Mesenchymal stem cell (in vitro differentiated cells and primary cell): ENCODE results near the gene POLA1.

Experiments used
- DNase-seq: peaks from one replicate; pipeline ENCODE4 v3.0.0-alpha.2; 2013
- H2AFZ ChIP-seq: one replicate; pipeline ENCODE4 v1.6.1; 2013; ENCODE audit warnings: low read depth, mild to moderate bottlenecking, control low read depth, inconsistent platforms, low read length, moderate library complexity
- H2AK5ac ChIP-seq: 2 replicates; pipeline ENCODE4 v1.6.1; 2013; ENCODE audit warnings: low read length, moderate library complexity, mild to moderate bottlenecking, inconsistent platforms; ENCODE audit not compliant: severe bottlenecking
- H2BK120ac ChIP-seq: one replicate; pipeline ENCODE4 v1.6.1; 2013; ENCODE audit warnings: low read depth, mild to moderate bottlenecking, inconsistent platforms, low read length, moderate library complexity
- H2BK12ac ChIP-seq, 2 experiments: one replicate each; pipeline ENCODE4 v1.6.1; 2013; ENCODE audit warnings: inconsistent platforms in 2 of 2, low read length in 2 of 2, mild to moderate bottlenecking in 2 of 2, moderate library complexity in 2 of 2, control low read depth in 1 of 2
- H2BK15ac ChIP-seq: one replicate; pipeline ENCODE4 v1.6.1; 2013; ENCODE audit warnings: mild to moderate bottlenecking, low read depth, inconsistent platforms; ENCODE audit not compliant: poor library complexity, severe bottlenecking
- H2BK5ac ChIP-seq: 2 replicates; pipeline ENCODE4 v1.6.1; 2013; ENCODE audit warnings: low read depth, mild to moderate bottlenecking, low read length, control low read depth, inconsistent platforms; ENCODE audit not compliant: poor library complexity, severe bottlenecking
- H3K14ac ChIP-seq, 2 experiments: one replicate each; pipeline ENCODE4 v1.6.1; 2013; ENCODE audit warnings: inconsistent platforms in 2 of 2, low read length in 2 of 2, control low read depth in 1 of 2, mild to moderate bottlenecking in 1 of 2, moderate library complexity in 1 of 2
- H3K18ac ChIP-seq, 2 experiments: one replicate each; pipeline ENCODE4 v1.6.1; 2013; ENCODE audit warnings: inconsistent platforms in 2 of 2, low read length in 2 of 2, control low read depth in 1 of 2, low read depth in 1 of 2, mild to moderate bottlenecking in 1 of 2
- H3K23ac ChIP-seq, 2 experiments: one replicate each; pipeline ENCODE4 v1.6.1; 2013; ENCODE audit warnings: inconsistent platforms in 2 of 2, low read length in 2 of 2, mild to moderate bottlenecking in 2 of 2, moderate library complexity in 2 of 2, control low read depth in 1 of 2
- H3K27ac ChIP-seq: 2 replicates; pipeline ENCODE4 v1.5.1; 2013; ENCODE audit warnings: mild to moderate bottlenecking, moderate library complexity, low read length, control low read depth, inconsistent platforms; ENCODE audit not compliant: poor library complexity, severe bottlenecking
- H3K27me3 ChIP-seq, 2 experiments: 2 replicates each; pipeline versions ENCODE4 v1.6.1 to v1.7.0; 2013; ENCODE audit warnings: low read length in 2 of 2, mild to moderate bottlenecking in 2 of 2, moderate library complexity in 2 of 2, control low read depth in 1 of 2, inconsistent platforms in 1 of 2; ENCODE audit not compliant: control insufficient read depth in 1 of 2, insufficient read depth in 1 of 2
- H3K36me3 ChIP-seq, 2 experiments: 2 replicates each; pipeline versions ENCODE4 v1.6.1 to v1.7.0; 2013; ENCODE audit warnings: low read length in 2 of 2, control low read depth in 1 of 2, inconsistent platforms in 1 of 2, low read depth in 1 of 2, mild to moderate bottlenecking in 1 of 2; ENCODE audit not compliant: insufficient read depth in 2 of 2, control insufficient read depth in 1 of 2
- H3K4ac ChIP-seq, 2 experiments: one replicate each; pipeline ENCODE4 v1.6.1; 2013; ENCODE audit warnings: inconsistent platforms in 2 of 2, low read length in 2 of 2, mild to moderate bottlenecking in 2 of 2, moderate library complexity in 2 of 2, control low read depth in 1 of 2, low read depth in 1 of 2
- H3K4me1 ChIP-seq: 2 replicates; pipeline ENCODE4 v1.6.1; 2013; ENCODE audit warnings: low read depth, low read length, control low read depth; ENCODE audit not compliant: control insufficient read depth, insufficient read depth
- H3K4me2 ChIP-seq: 2 replicates; pipeline ENCODE4 v1.6.1; 2013; ENCODE audit warnings: low read length, mild to moderate bottlenecking, inconsistent platforms; ENCODE audit not compliant: poor library complexity, severe bottlenecking
- H3K4me3 ChIP-seq, 2 experiments: 2 replicates each; pipeline versions ENCODE4 v1.5.1 to v1.7.0; 2013; ENCODE audit warnings: low read length in 2 of 2, mild to moderate bottlenecking in 2 of 2, control low read depth in 1 of 2, low read depth in 1 of 2; ENCODE audit not compliant: insufficient read depth in 1 of 2
- H3K79me1 ChIP-seq: replicated peaks from 2 replicates; pipeline ENCODE4 v1.6.1; 2013; ENCODE audit warnings: mild to moderate bottlenecking, control low read depth, low read length, inconsistent platforms; ENCODE audit not compliant: poor library complexity, severe bottlenecking
- H3K9ac ChIP-seq: 2 replicates; pipeline ENCODE4 v1.7.0; 2013; ENCODE audit warnings: mild to moderate bottlenecking, low read length, moderate library complexity
- H3K9me3 ChIP-seq: 2 replicates; pipeline ENCODE4 v1.7.0; 2013; ENCODE audit warnings: mild to moderate bottlenecking, low read length; ENCODE audit not compliant: control insufficient read depth
- H4K8ac ChIP-seq: one replicate; pipeline ENCODE4 v1.6.1; 2013; ENCODE audit warnings: inconsistent platforms, mild to moderate bottlenecking, low read length, moderate library complexity
- H4K91ac ChIP-seq: one replicate; pipeline ENCODE4 v1.6.1; 2013; ENCODE audit warnings: mild to moderate bottlenecking, low read length, inconsistent platforms
- WGBS: methylation state at CpG from one replicate; pipeline ENCODE4 v1.1.7; 2013; ENCODE audit warnings: mixed read lengths; 5-methylcytosine and 5-hydroxymethylcytosine counted together

The POLA1 gene

GRCh38 chrX:25020905-25021449 is 327.3 kb downstream of the POLA1 start:
- Histone ChIP-seq H3K79me1 (no peaks in the 10 kb centered on the region), H3K4me3 (no peak overlapping the region), H2BK12ac (no peak overlapping the region), H3K18ac (no peak overlapping the region), H3K4me2 (peak overlapping the region; percentile 45), H4K8ac (no peak overlapping the region), H2AK5ac (no peak overlapping the region), H3K4me1 (peaks cover 12% of the 10 kb centered on the region), H3K4ac (no peak overlapping the region), H2BK5ac (no peak overlapping the region), H3K9me3 (peaks cover 4% of the 10 kb centered on the region), H4K91ac (no peak overlapping the region), H3K23ac (no peak overlapping the region), H2BK15ac (no peak overlapping the region), H3K27me3 (peaks cover 76 to 96% of the 10 kb centered on the region in 2 experiments), H3K27ac (no peak overlapping the region), H2BK120ac (no peak overlapping the region), H3K14ac (no peak overlapping the region), H3K36me3 (no peaks in the 10 kb centered on the region), H2AFZ (no peak overlapping the region), H3K9ac (no peak overlapping the region)
- no peak for DNase-seq
- WGBS, result 0% methylated on average over 10 of the region's 35 CpGs

DNA sequence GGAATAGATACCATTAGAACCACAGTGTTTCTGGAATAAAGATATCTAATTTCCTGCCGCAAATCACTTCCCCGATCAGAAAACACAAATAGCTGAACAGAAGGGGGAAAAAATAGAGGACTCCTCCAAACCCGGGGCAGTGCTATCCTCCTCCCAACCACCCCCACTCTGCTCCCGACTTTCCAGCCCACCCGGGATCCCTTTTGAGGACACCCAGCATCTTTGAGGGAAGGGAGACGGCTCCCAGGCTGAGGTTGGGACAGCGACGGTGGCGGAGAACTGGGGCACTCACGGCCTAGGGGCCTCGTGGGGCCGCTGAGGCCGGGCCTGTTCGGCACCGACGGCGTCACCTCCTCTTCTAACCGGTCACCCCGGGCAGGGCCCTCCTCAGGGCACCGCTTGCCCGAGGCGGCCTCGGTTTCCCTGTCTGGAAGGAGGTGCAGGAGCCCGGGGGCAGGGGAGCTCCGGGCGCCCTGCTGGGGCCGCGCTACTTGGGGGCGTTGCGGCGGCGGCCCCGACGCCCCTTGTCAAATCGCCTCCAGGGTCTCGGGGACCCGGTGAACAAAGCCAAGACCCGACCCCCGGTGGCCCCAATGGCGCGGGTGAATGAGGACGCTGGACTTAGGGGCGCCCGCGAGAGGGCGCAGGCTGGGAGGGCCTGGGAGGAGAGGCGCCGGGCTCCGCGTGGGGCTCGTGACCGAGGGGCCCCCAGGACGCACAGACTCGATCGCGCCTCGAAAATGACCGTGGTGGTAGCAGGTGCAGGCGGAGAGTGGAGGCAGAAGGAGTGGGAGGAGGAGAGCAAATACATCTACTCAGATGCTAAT is 329.0 kb downstream of the POLA1 start:
- Histone ChIP-seq H3K79me1 (no peaks in the 10 kb centered on the region), H2AK5ac (no peak overlapping the region), H2BK120ac (no peak overlapping the region), H3K18ac (no peak overlapping the region), H3K9me3 (no peaks in the 10 kb centered on the region), H3K4me1 (peaks cover 11% of the 10 kb centered on the region), H3K36me3 (no peaks in the 10 kb centered on the region), H2AFZ (no peak overlapping the region), H3K9ac (no peak overlapping the region), H3K23ac (no peak overlapping the region), H3K27ac (no peak overlapping the region), H3K4ac (no peak overlapping the region), H2BK5ac (no peak overlapping the region), H3K14ac (no peak overlapping the region), H2BK12ac (no peak overlapping the region), H3K27me3 (peaks cover 58 to 92% of the 10 kb centered on the region in 2 experiments), H4K8ac (no peak overlapping the region), H4K91ac (no peak overlapping the region), H2BK15ac (no peak overlapping the region), H3K4me3 (no peak overlapping the region), H3K4me2 (peak overlapping the region; percentile 29)
- 3% methylated on average over 40 of the region's 59 CpGs for WGBS
- DNase-seq, result no peak

DNA sequence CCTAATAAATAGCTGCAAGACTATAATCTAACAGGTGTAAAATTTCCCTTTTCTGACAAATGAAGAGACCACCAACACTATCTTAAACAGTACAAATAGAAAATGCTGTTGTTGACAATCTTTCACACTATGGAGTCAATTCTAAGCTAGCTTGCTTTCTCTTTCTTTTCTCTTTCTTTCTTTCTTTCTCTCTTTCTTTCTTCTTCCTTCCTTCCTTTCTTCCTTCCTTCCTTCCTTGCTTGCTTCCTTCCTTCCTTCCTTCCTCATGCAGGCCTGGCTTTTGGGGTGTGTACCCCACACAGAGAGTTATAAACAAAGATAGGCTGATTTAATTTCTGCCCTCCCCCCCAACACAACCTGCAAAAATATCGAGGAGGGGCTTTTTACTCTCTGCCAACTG is 330.2 kb downstream of the POLA1 start:
- H2BK5ac ChIP-seq, result no peak overlapping the region
- no peaks in the 10 kb centered on the region for H3K9me3 ChIP-seq
- no peak overlapping the region for H3K4ac ChIP-seq
- H3K4me2 ChIP-seq, result no peak overlapping the region
- WGBS, result no CpG with 5 or more reads among the region's 1 CpG
- no peak overlapping the region for H2BK120ac ChIP-seq
- no peak overlapping the region for H3K18ac ChIP-seq
- DNase-seq, result no peak
- no peak overlapping the region for H3K23ac ChIP-seq
- H2AFZ ChIP-seq, result no peak overlapping the region
- H3K4me1 ChIP-seq, result peaks cover 10% of the 10 kb centered on the region
- H3K14ac ChIP-seq, result no peak overlapping the region
- no peak overlapping the region for H3K27ac ChIP-seq
- H2AK5ac ChIP-seq, result no peak overlapping the region
- H4K91ac ChIP-seq, result no peak overlapping the region
- no peak overlapping the region for H2BK12ac ChIP-seq
- H3K36me3 ChIP-seq, result no peaks in the 10 kb centered on the region
- no peaks in the 10 kb centered on the region for H3K79me1 ChIP-seq
- H3K4me3 ChIP-seq, result no peak overlapping the region
- H4K8ac ChIP-seq, result no peak overlapping the region
- no peak overlapping the region for H3K9ac ChIP-seq
- no peak overlapping the region for H2BK15ac ChIP-seq
- peaks cover 51 to 80% of the 10 kb centered on the region in 2 experiments for H3K27me3 ChIP-seq

DNA sequence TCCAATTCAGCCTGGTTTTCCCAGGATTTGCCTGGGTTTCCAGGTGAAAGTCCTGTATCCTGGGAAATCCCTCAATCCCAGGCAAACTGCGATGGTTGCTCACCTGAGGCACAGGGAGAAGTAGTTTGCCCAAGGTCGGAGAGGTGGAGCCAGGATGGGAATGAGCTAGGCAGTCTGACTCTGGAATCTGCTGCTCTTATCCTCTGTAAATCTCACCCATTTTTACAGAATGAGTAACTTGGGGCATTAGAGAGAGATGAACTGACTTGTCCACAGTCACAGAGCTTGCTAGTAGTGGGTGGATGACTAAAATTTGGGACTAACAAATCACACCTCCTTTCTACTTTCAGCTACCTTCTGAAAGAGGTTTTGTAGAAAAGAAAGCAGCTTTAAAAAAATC is 331.9 kb downstream of the POLA1 start:
- Histone ChIP-seq H4K91ac (no peak overlapping the region), H3K36me3 (no peaks in the 10 kb centered on the region), H4K8ac (no peak overlapping the region), H2BK15ac (no peak overlapping the region), H3K18ac (no peak overlapping the region), H3K9ac (no peak overlapping the region), H2AFZ (no peak overlapping the region), H3K4ac (no peak overlapping the region), H3K27me3 (peaks cover 36 to 69% of the 10 kb centered on the region in 2 experiments), H2AK5ac (no peak overlapping the region), H3K14ac (no peak overlapping the region), H3K23ac (no peak overlapping the region), H3K4me2 (no peak overlapping the region), H2BK12ac (no peak overlapping the region), H3K79me1 (no peaks in the 10 kb centered on the region), H2BK120ac (no peak overlapping the region), H2BK5ac (no peak overlapping the region), H3K27ac (no peak overlapping the region), H3K4me1 (peaks cover 11% of the 10 kb centered on the region), H3K4me3 (no peak overlapping the region), H3K9me3 (no peaks in the 10 kb centered on the region)
- WGBS, result 71% methylated on average over 2 of the region's 2 CpGs
- no peak for DNase-seq
